ENCODE results near the gene MTMR11. TPM values are rescaled to one million over a fixed set of nuclear protein-coding genes. Genes with fewer than 3 reads are reported as not detected.

The MTMR11 gene
- 6.3 to 8.1 TPM (median 7.2 TPM) in 5 replicates for total RNA-seq (2022; extraction: Qiagen RNA extraction)

GRCh38 chr1:149936170-149936991 is at the start of gene MTMR11:
MTMR11 (minus strand) TSS chr1:149936879; CDS start chr1:149936647, 232 bp downstream.

GRCh38 chr1:149927563-149928400 is 8.9 kb downstream of the MTMR11 start, which contains the start of gene SF3B4:
SF3B4 (minus strand) TSS chr1:149927803; CDS start chr1:149927759, 44 bp downstream.

GRCh38 chr1:149917571-149918144 is 19.0 kb downstream of the MTMR11 start, which contains the start of gene SV2A:
SV2A (minus strand) TSS chr1:149917844; CDS start chr1:149913840, 4,004 bp downstream.

GRCh38 chr1:149899460-149900284 is 37.0 kb downstream of the MTMR11 start, which contains the start of gene BOLA1:
BOLA1 (plus strand) TSS chr1:149899568; CDS start chr1:149900060, 492 bp downstream.

Other genes starting within 250 kb of the MTMR11 start
- not detected in 5 replicates for gene FCGR1A, start 154.2 kb downstream of the MTMR11 start, total RNA-seq (2022; extraction: Qiagen RNA extraction)
- gene BOLA1, start 37.3 kb downstream of the MTMR11 start, total RNA-seq (2022; extraction: Qiagen RNA extraction), result 17.9 to 24.2 TPM (median 22.7 TPM) in 5 replicates
- 0.09 to 0.15 TPM (median 0.09 TPM) in 5 replicates for gene SV2A, start 19.0 kb downstream of the MTMR11 start, total RNA-seq (2022; extraction: Qiagen RNA extraction)
- 124 to 137 TPM (median 126 TPM) in 5 replicates for gene SF3B4, start 9.1 kb downstream of the MTMR11 start, total RNA-seq (2022; extraction: Qiagen RNA extraction)
- 8.7 to 13.3 TPM (median 12.0 TPM) in 5 replicates for gene OTUD7B, start 73.8 kb upstream of the MTMR11 start, total RNA-seq (2022; extraction: Qiagen RNA extraction)
- gene VPS45, start 130.9 kb upstream of the MTMR11 start, total RNA-seq (2022; extraction: Qiagen RNA extraction), result 15.5 to 17.9 TPM (median 16.7 TPM) in 5 replicates
- gene PLEKHO1, start 213.0 kb upstream of the MTMR11 start, total RNA-seq (2022; extraction: Qiagen RNA extraction), result 5.6 to 7.7 TPM (median 6.3 TPM) in 5 replicates